K562 (cell line): ENCODE data around the gene SNAP23. TPM values are rescaled to one million over a fixed set of nuclear protein-coding genes. Genes with fewer than 3 reads are reported as not detected.

Experiments
- CBFA2T3 ChIP-seq: fragments of 450-650 bp; IDR thresholded peaks from 2 replicates; pipeline ENCODE4 v1.6.1; 2017
- DLX4 ChIP-seq: fragments of 250-450 bp; sonication (Bioruptor Pico); IDR thresholded peaks from 2 replicates; pipeline ENCODE4 v1.6.1; 2021; ENCODE audit warnings: mild to moderate bottlenecking
- MED1 ChIP-seq: sonication (generic); formaldehyde crosslinking; IDR thresholded peaks from 2 replicates; pipeline ENCODE4 v1.8.1; 2023; ENCODE audit warnings: missing genetic modification reagents, borderline replicate concordance
- POU5F1 ChIP-seq: fragments of 150-350 bp; IDR thresholded peaks from 2 replicates; pipeline ENCODE4 v1.6.1; 2014; ENCODE audit warnings: borderline replicate concordance, low read length, low read depth, mild to moderate bottlenecking; ENCODE audit not compliant: partially characterized antibody
- TEAD4 ChIP-seq, 2 experiments: sonication (generic) in 1 of 2; formaldehyde crosslinking in 1 of 2; IDR thresholded peaks; 2 replicates each; pipeline versions ENCODE4 v1.6.1 to v1.8.0; 2012 to 2022; ENCODE audit warnings: borderline replicate concordance in 1 of 2, inconsistent platforms in 1 of 2, low read length in 1 of 2, mild to moderate bottlenecking in 1 of 2, missing genetic modification reagents in 1 of 2
- USF2 ChIP-seq: sonication (generic); formaldehyde crosslinking; IDR thresholded peaks from 2 replicates; pipeline ENCODE4 v1.5.0; 2020; ENCODE audit warnings: missing genetic modification reagents
- ZBTB11 ChIP-seq, 3 experiments: fragments of 200-800 bp in 1 of 3; fragments of 250-450 bp in 1 of 3; fragments of 450-650 bp in 1 of 3; sonication (Bioruptor Pico) in 1 of 3; sonication (Bioruptor generic) in 1 of 3; formaldehyde crosslinking in 1 of 3; IDR thresholded peaks; 2 replicates each; pipeline versions ENCODE4 v1.6.1 to v1.8.0; 2016 to 2022; ENCODE audit warnings: mild to moderate bottlenecking in 2 of 3, missing genetic modification characterization in 2 of 3, missing compliant biosample characterization in 1 of 3, moderate library complexity in 1 of 3
- ZBTB40 ChIP-seq, 2 experiments: fragments of 450-650 bp in 1 of 2; sonication (generic) in 1 of 2; formaldehyde crosslinking in 1 of 2; IDR thresholded peaks; 2 replicates each; pipeline versions ENCODE4 v1.7.1 to v1.9.0; 2016 to 2022; ENCODE audit warnings: inconsistent platforms in 1 of 2, mild to moderate bottlenecking in 1 of 2, missing genetic modification reagents in 1 of 2
- ZNF134 ChIP-seq: fragments of 250-450 bp; sonication (Bioruptor Pico); conservative IDR thresholded peaks from 2 replicates; pipeline ENCODE4 v1.4.0; 2020
- ZNF224 ChIP-seq: sonication (generic); formaldehyde crosslinking; IDR thresholded peaks from 2 replicates; pipeline ENCODE4 v1.8.0; 2022; ENCODE audit warnings: mild to moderate bottlenecking, missing genetic modification reagents
- ZNF431 ChIP-seq: sonication (generic); formaldehyde crosslinking; IDR thresholded peaks from 2 replicates; pipeline ENCODE4 v1.8.0; 2022; ENCODE audit warnings: mild to moderate bottlenecking, missing genetic modification reagents
- polyA plus RNA-seq, 8 experiments: library from polyadenylated mRNA; depleted of rRNA in 4 of 8; stranded (reverse) in 5 of 8; unstranded in 3 of 8; fragments of >200 nt; fragmentation: Nextera tagmentation in 2 of 8; fragmentation: Illumina TruSeq in 1 of 8; extraction: Ambion mirVana in 2 of 8; extraction: Trizol in 1 of 8; gene quantifications; 2 replicates each; pipeline versions ENCODE4 v1.2.1 to v1.2.3, GENCODE V29; 2011 to 2014; ENCODE audit warnings: inconsistent platforms in 1 of 8, missing spikeins in 1 of 8
- total RNA-seq, 7 experiments: library from RNA; depleted of rRNA in 6 of 7; stranded (reverse); fragments of >200 nt in 6 of 7; fragmentation: Illumina TruSeq in 2 of 7; extraction: Trizol in 2 of 7; gene quantifications; 2 replicates each; pipeline versions ENCODE4 v1.2.1 to v1.2.3, GENCODE V29; 2011 to 2021; ENCODE audit warnings: low replicate concordance in 1 of 7

Gene SNAP23
- total and polyA plus RNA-seq, 9 of the 15 experiments (the other 6 are each of a cell fraction or from before 2014, with no cell fraction given) = 78.9 to 168 (median 117) TPM

- peak; percentile 20; the same call in 1 of the 2 replicates for TF ChIP-seq CBFA2T3
- no peak for TF ChIP-seq TEAD4 (IDR thresholded peaks at IDR 0.05; ENCODE audit: low read length)
- TF ChIP-seq TEAD4 (CRISPR knock-in tag; IDR thresholded peaks at IDR 0.05; ENCODE audit: borderline replicate concordance) = no peak
- peak; percentile 41; the same call in 1 of the 2 replicates for TF ChIP-seq ZBTB40 (IDR thresholded peaks at IDR 0.05)
- no peak for TF ChIP-seq ZBTB40 (CRISPR knock-in tag; IDR thresholded peaks at IDR 0.05)
- no peak for TF ChIP-seq ZNF431 (CRISPR knock-in tag)
- no peak for TF ChIP-seq POU5F1
- TF ChIP-seq ZNF224 (CRISPR knock-in tag) = no peak
- no peak for TF ChIP-seq DLX4
- TF ChIP-seq USF2 (CRISPR knock-in tag) = no peak
- no peak for TF ChIP-seq MED1
- TF ChIP-seq ZNF134 (CRISPR knock-in tag) = no peak
- TF ChIP-seq ZBTB11 (CRISPR knock-in tag; IDR thresholded peaks at IDR 0.05) = no peak
Measured at GRCh38 chr15:42549741-42550392, 54.4 kb downstream of the SNAP23 start (continued).
